Measurements from ENCODE around the gene SNX32.
A peak's percentile ranks its signal among the peaks of the same experiment; 100 is the strongest.

Gene SNX32

DNA sequence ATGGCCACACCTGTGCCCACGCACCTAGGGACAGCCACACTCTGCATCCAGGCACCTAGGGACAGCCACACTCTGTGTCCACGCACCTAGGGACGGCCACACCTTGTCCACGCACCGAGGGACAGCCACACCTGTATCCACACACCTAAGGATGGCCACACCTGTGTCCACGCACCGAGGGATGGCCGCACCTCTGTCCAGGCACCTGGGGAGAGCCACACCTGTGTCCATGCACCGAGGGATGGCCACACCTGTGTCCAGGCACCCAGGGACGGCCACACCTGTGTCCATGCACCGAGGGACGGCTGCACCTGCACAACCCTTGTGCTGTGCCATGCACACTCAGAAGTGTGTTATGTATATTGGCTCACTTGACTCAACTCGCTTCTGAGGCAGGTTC, 36.1 kb upstream of the SNX32 start:
- DNase-seq (ENCODE audit: low read depth): no peak

DNA sequence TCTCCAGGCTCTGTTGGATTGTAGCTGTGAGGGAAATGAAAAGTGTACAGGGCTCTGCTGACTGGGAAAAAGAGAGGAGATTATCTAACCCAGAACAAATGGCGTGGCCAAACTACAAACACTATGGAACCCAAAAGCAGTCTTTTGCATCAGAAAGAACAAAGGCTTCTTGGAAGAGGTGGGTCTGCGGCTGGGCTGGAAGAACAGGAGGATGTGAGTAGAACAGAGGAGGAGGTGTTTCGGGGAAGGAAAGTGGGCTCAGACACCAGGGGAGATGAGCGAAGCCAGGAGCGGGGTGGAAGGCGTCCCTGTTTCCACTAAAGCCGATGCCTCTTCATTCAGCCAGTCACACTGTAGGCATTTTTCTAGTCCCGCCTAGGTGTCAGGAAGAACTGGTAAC, 34.9 kb upstream of the SNX32 start:
- DNase-seq (ENCODE audit: low read depth): no peak

DNA sequence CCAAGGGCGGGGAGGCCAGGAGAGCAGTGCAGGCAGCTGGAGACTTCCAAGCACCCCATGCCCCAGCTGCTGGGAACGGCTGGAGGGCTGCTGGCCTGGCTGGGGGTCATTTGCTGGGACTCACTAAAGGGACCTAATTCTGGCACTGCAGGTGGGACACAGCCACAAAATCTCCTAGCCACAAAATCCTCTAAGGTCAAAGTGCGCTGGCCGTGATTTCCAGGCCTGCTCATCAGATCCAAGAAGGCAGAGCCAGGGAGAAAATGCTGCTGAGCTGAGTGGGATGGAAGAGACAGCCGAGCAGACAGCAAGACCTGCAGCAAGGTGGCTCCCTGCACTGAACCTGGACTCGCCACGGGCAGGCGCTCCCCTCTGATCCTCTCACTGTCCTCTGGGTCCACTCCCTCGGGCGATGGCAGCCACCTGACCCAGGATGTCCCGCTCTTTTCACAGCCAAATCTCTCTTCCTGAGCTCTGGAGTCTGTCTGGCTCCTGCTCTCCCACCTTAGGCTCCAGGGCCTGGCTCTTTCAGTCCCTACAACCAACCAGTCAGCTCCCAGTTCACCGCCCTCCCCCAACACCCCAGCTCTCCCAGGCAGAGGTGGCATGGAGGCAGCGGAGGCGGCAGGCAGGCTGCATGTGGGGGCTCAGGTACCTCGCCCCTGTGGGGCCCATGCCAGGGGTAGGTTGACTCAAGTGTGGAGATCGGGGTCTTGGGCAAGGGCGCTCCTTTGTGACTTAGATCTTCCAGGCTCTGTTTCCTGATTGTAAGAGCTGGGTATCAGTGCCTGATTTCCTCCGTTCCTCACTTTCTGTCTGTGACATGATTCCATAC, 32.4 kb upstream of the SNX32 start:
- DNase-seq (ENCODE audit: low read depth): no peak

DNA sequence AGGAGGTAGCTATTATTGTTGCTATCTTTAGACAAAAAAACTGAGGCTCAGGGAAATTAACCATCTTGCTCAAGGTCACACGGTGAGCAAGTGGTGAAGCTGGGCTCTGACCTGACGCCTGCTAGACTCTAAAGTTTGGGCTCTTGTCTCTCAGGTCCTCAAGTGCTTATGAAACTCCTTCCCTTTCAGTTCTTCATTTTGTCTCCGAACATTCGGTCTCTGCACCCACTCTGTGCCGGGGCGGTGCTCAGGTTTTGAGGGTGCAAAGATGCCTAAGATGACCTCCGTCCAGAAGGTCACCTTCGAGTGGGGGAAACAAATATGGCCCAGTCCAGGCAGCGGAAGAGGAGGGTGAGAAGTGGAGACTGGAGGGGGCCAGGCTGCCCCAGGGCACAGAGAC, 30.9 kb upstream of the SNX32 start:
- no peak for DNase-seq (ENCODE audit: low read depth)

DNA sequence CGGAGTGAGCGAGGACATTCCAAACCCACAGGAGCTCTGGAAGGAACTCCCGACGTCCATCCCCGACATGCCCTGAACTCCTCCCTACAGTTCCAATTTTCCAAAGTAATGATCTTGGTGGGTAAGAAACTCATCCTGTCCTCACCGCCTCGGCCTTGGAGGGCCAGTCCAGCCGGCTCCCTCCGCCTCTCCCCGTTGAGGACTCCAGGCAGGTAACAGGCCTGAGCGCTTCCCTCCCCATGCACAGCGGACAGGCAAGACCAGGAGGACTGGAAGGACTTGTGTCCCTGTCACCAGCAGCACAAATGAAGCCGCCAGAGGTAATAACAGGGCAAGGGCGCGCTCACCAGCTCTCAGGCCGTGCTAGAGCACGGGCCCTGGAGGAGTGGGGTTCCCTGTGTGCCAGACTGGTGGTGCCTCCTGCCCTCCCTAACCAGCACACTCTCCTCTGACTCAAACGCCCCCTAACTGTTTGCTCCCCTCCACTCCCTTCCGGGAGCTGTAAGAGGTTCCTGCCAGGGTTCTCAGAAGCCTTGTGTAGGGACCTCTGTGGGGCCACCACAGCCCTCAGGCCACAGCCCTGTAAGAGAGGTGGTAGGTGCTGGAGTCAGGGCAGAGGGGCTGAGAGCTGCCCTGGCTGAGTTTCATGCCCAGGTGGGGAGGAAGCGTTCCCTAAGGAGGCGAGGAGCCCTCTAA, 29.8 kb upstream of the SNX32 start:
- no peak for DNase-seq (ENCODE audit: low read depth)

DNA sequence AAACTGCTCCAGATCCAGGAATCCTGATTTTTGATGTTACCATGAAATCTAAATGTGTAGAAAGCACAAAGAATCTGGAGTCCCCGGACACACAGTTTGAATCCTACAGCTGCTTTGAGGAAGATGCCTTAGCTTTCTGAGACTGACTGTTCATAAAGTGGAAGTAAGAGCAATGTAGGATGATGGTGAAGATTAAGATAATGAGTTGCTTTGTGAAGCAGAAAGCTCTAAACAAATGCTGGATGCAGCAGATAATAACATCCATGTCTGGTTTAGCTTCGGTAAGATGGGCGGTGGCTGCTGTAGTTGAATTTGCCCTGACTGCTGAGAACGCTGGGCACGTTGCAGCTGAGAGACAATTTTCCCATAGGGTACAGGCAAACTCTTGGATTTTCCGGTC, 26.8 kb upstream of the SNX32 start:
- no peak for DNase-seq (ENCODE audit: low read depth)

DNA sequence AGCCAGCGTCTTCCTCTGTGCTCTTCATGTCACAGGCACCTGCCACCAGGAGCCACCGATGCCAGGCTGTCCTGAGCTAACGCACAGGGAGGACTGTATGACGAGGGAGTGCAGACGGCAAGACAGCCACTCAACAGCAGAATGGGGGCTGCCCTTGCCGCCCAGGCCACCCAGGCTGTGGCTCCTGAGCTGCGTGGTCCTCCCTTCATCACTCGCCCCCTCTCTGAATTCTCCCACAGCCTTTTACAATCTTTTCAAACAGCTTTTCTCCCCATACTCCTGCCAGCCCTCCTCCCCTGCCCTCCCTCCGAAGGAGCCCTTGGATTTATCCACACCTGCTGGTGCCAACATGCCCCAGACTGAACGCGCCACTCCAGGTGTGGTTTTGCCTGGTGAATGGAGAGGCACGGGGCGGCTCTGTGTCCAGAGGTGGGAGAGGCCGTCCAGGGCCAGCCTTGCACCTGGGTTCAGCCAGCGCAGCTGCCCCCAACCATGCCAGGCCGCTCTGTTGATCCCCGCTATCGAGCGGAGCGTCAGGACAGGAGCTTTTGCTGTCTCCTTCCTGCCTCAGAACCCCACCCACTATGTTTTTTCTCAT, 24.9 kb upstream of the SNX32 start:
- DNase-seq (ENCODE audit: low read depth): no peak

DNA sequence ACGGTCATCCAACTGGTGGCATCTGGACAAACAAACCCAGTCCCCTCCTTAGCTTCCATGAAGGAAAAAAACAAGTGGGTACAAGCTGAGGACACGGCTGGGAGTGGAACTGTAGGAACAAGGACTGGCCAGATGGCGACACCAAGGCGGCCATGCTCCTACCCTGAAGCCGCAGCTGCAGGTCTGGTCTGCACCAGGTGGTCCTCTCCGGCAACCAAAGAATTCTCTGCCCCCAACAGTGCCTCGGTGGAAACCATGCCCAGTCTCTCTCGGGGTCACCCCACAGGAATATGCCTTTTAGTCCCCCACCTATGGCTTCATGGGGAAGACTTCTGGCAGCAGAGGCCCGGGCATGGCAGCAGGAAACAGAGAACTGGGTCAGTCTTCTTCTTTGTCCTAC, 24.3 kb upstream of the SNX32 start:
- no peak for DNase-seq (ENCODE audit: low read depth)

DNA sequence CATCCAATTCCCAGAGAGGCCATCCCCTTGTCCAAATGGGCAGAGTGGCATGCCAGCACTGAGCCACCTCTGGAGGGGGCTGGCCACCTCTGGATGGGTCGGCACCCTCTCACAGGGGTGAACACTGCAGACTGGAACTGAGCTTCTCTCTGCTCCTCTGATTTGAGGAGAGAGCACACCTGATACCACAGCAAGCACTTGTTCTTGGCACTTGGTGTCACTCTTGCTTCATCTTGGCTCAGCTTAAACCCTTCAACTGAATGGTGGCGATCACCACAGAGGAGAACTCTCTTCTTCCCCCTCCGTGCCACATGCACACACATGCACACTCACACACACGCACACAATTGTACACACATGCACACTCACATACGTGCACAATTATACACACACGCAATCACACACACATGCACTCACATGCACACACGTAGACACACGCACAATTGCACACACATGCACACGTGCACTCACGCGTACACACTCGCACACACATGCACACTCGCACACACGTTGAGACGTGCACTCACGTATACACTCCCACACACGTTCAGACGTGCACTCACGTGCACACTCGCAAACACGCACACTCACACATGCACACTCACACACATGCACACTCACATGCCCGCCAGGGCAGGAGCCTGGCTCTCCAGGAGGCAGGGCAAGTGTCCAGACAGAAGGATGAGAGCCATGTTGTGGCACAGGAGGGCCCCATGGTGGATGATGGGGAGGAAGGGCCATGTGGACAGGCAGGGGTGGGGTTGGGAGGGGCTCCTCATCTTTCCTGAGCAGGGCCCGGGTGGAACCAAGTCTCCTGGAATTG, 23.5 kb upstream of the SNX32 start:
- DNase-seq (ENCODE audit: low read depth): no peak

DNA sequence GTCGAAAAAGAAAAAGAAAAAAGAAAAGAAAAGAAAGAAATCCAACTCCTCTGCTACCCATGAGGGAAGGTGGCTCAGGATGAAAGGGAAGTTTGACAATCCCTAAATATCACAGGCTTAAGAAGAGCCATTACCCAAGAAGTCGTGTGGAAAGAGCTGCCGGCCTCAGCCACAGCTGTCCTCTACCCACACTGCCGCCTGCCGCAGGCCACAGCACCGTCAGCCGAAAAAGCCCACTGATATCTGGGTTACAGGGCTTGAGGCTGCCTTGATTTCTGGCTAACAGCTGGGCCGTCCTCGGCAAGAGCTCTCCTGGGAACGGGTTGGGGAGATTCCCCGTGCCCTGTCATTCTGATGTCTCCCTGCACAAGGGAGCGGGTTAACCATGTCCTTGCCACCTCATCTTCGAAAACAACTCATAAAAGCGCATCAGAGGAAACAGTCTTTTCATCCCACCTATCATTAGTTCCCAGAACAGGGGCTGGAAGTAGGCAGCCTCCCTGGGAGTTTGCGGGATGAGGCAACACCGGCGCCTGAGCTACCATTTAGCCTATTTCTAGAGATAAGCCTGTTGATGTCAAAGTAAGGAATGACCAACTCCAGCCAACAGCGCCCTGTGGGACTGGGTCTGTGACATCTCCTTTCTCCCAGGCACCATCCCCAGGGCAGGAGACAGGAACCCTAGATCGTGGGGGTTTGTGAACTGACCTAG, 21.8 kb upstream of the SNX32 start:
- DNase-seq (ENCODE audit: low read depth): no peak

DNA sequence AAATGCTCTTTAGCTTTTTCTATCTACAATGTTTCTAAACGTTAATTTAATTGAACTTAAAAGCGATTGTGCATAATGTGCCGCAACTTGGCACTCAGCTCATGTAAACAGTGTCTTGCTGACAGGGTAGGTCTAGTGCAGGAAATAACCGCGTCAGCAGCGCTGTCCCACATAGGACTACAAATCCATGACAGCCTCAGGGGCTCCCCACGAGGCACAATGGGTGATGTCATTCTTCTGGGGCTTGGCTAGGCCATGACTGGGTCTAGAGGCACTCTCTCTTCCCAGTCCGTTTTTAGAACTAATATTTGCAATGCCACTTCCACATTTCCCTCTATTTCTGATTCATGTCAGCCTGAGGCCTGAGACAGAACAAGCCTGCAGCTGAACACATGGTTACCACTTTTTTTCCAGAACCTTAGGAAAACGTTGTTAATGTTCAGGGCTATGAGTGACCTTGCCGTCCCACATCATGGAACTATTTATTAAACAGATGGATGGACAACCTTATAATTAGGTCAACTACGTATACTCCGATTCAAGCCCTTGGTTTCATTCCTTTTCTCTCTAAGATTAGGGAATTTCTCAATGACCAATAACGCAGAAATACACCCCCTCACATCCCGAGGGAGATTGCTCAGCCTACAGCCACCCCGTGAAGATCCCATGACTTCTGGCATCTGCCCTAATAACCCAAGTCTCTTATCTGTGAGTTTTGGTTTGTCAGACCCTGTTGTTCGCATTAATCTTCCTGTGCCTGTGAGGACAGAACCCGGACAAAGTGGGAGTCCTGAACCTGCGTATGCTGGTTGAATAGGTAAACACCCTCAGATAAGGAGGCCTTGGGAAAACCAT, 19.4 kb upstream of the SNX32 start:
- no peak for DNase-seq (ENCODE audit: low read depth)

DNA sequence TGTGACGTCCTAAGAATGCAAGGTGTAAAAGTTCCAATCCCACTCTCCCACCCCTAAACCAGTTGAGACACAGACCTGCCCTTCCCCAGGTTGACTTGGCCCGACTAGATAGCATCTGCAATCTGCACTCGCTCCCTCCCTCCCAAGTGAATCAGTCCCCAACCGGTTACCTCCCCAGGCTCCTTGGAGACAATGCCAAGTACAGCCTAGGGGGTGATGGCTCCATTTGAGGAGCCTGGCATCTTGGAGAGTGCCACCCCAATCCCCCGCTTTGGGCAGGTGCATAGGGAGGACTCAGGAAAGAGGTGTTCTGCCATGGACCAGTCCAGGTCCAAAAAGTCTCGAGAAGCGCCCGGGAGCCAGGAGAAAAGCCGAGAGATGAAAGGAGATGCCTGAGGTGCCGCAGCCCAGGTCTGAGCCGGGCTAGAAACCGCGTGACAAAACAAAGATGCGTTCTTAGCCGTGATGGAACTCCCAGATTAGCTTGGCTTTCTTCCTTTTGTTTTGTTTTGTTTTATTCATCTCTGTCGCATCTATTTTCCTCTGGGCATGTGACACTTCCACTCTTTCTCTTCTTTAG, 18.7 kb upstream of the SNX32 start:
- no peak for DNase-seq (ENCODE audit: low read depth)

DNA sequence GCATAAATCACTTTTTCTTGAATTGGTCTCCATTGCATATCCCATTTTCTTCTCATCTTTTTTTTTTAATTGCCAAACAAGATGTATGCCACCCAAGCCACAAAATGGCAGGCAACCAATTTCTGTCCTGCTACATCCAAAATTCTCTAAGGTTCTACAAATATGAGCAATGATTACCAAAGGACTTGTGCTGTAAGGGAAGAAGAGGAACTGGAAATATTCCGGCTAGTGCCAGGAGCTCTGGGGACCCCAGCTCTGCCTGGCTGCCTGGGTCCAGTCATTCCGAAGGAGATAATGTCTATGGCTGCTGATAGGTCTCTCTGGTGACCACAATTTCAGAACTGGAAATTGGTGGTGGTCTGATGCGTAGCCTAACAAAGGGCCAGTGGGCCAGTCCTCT, 17.1 kb upstream of the SNX32 start:
- DNase-seq (ENCODE audit: low read depth): no peak

DNA sequence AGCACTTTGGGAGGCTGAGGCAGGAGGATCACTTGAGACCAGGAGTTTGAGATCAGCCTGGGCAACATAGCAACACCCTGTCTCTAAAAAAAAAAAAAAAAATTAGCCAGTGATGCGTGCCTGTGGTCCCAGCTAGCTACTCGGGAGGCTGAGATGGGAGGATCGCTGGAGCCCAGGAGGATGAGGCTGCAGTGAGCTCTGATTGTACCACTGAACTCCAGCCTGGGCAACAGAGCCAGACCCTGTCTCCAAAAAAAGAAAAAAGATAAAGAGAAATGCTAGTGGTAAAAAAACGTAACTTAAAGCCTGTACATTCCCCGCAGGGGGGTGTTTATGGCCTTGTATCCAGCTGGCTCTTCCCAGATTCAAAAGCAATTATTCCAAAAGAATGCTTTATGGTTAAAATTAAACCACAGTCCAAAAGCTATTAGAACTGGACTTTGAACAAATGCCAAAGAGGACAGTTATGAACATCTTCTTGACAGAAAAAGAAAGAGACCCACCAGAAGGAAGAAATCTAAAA, 16.4 kb upstream of the SNX32 start:
- no peak for DNase-seq (ENCODE audit: low read depth)

DNA sequence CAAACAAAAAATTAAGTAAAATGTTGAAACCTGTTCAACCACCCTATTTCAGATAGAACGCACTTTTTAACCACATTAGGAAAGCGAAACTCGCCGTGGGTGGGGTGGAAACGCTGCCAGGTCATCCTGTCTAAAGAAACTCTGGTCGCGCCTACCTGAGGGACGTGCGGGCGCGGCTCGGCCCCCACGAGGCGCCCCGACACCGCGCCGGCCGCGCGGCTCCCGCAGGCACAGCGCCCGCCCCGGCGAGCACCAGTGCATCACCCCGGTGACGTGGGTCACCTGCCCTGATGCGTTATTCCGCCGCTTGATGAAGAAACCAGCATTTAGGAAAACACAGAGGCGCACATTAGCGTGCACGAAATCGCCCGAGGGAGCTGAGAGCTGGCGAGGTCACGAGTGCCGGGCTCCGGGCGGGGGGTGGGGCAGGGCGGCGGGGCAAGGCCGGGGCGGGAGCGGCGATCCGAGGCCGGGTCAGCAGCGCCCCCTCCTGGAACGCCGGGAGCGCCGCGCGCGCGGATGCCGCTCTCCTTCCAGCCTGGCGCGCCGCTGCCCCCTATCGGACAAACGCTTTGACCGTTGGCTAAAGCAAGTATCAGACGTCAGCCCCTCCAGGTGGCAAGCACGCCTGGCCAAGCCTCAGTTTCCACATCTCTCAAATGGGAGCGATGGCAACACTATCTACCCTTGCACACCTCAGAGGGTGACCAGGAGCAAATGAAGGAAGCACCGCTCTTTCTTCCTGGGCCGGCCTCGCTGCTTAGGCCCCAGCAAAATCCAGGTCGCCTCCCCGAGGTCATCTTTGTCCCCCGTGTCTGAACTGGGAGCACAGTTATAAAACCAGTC, 15.7 kb upstream of the SNX32 start:
- peak; percentile 87 for DNase-seq (ENCODE audit: low read depth)

DNA sequence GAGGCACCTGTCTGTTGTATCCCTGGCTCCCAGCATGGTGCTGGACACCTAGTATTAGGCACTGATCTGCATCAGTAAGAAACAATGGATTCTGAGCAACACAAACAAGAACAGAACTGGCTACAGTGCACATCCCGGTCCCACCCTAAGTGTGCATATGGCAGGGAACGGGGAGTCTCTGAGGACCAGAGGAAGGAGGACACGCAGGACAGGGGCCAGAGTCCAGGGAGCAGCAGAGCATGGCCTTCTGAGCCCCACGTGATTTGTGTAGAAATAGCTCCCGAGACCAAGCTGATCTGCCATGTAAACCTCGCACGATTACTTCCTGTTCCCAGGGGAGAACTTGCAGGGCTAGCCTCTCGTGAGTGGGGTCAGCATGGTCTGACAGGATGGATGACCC, 12.7 kb upstream of the SNX32 start:
- DNase-seq (ENCODE audit: low read depth): no peak

DNA sequence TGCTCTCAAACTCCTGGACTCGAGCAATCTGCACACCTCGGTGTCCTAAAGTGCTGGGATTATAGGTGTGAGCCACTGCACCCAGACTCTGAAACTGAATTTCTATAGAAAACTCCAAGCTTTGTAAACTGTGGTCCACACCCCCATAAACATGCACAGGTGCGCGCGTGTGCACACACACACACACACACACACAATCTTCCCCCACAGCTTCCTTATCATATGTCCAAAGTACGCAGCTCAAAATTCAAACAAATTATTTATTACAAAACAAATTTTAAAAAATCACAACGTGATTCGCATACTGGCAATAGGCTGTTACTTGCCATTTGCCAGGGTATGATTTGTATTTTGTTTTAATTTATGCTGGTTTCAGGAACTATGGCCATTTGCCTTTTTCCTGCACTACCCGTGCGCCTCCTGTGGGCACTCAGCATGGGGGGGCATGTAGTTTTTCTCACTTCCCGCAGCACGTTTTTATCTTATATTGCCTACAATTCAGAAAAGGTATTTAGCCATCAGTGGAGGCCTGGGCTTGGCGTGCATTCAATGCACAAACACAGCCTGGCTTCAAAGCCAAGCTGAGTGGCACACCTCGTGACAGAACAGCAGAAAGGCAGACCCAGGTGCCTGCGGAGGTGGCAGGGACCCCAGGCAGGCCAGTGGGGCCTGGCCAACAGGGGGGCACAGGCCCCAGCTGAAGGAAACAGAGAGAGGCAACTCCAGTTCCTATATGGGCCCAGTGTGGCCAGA, 10.8 kb upstream of the SNX32 start:
- DNase-seq (ENCODE audit: low read depth): no peak

DNA sequence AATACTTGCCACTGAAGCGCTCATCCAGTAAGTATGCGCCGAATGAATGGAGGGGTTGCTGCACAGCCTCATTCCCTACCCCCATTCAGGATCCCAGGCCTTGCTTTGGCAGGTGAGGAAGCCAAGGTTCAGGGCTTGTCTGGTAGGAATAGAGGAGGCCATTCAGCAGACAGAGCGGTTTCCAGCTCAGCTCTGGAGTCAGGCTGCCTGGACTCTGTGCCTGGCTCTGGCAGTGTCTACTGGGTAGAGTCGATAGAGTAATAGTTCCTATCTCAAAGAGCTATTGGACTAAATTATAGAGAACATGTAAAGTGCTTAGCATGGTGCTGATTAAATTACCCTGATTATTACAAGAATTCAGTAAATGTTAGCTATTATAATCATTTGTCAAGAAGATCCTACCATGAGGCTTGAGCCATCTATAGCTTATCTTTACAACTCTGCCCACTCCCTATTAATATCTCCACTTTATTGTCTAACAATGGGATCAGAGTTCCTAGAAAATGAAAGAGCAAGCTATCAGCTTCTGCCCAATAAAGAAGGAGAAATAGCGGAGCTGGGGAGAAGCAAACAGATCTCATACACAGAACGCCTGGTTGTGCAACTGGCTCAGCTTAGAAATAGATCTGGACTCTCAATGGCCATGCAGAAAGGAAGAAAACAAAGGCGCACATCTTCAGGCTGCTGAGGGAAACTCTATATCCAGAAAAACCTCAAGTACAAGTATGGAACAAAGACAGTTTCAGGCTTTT, 6.6 kb upstream of the SNX32 start:
- no peak for DNase-seq (ENCODE audit: low read depth)

Data from activated T-cell treated with anti-CD3 and anti-CD28 coated beads for 24 hours (primary cell).